Astrocyte of the cerebellum (primary cell): Measurements from ENCODE around the gene CENPE.

Source experiments
- DNase-seq: peaks from one replicate; pipeline ENCODE4 v3.0.0-alpha.2; 2011; ENCODE audit warnings: low read depth
- H3K4me3 ChIP-seq: 2 replicates; pipeline ENCODE4 v1.5.1; 2011; ENCODE audit warnings: mild to moderate bottlenecking, low read depth, low read length, moderate library complexity
- CTCF ChIP-seq: IDR thresholded peaks from 2 replicates; pipeline ENCODE4 v1.5.1; 2012; ENCODE audit warnings: low read length, low read depth, moderate library complexity, mild to moderate bottlenecking; ENCODE audit errors: missing control alignments
- in situ Hi-C: cut with HindIII; loops from 2 replicates; pipeline ENCODE4 v1.10.0; 2017; ENCODE audit warnings: low sequenced_read_pairs

CENPE gene

GRCh38 chr4:103073792-103074438, 124.2 kb downstream of the CENPE start:
- no peak overlapping the region for H3K4me3 ChIP-seq
- in situ Hi-C loops, result no loop called here
- no peak for DNase-seq
- TF ChIP-seq CTCF, result no peak

GRCh38 chr4:103067841-103068547, 130.1 kb downstream of the CENPE start:
- no peak for TF ChIP-seq CTCF
- in situ Hi-C loops, result no loop called here
- H3K4me3 ChIP-seq, result no peak overlapping the region
- DNase-seq, result no peak

- DNase-seq, result no peak
- no peak for TF ChIP-seq CTCF
- no peak overlapping the region for H3K4me3 ChIP-seq
- in situ Hi-C loops, result no loop called here
Measured at GRCh38 chr4:103060453-103061148, 137.5 kb downstream of the CENPE start.
